HepG2 (cell line): ENCODE results near the gene SLC25A15. TPM values are rescaled to one million over a fixed set of nuclear protein-coding genes. Genes with fewer than 3 reads are reported as not detected.
A peak's percentile ranks its signal among the peaks of the same experiment; 100 is the strongest.

Experiments
- ATAC-seq: fragments of 200-7000 bp; cut with Tn5 transposase; 3 replicates; pipeline ENCODE4 v1.9.1; 2020; ENCODE audit warnings: mild to moderate bottlenecking, moderate library complexity
- BruUV-seq: library from RNA; stranded (reverse); fragments of 400-500 nt; replicated peaks from 2 replicates; lab custom pipeline; 2021; lab: Mats Ljungman, UMichigan
- CTCF ChIA-PET: fragments of 300-600 bp; formaldehyde crosslinking; extraction: SDS; loops from one replicate; lab custom pipeline; 2021; ENCODE audit warnings: low total read pairs, inconsistent platforms, low intra/inter-chr PET ratio; lab: Yijun Ruan, JAX
- POLR2A ChIA-PET: fragments of 350-600 bp; sonication (Branson Sonifier 250); formaldehyde crosslinking; loops from one replicate; lab custom pipeline; 2020; ENCODE audit warnings: antibody characterized with exemption, inconsistent platforms; lab: Yijun Ruan, JAX
- DNase-seq: peaks from one replicate; pipeline ENCODE4 v3.0.0-alpha.2; 2015; ENCODE audit warnings: low spot score
- FAIRE-seq: peaks from 3 replicates; lab custom pipeline; 2011; peaks lifted over from hg19 to GRCh38; lab: Jason Lieb, UNC
- H2AFZ ChIP-seq: one replicate; pipeline ENCODE4 v1.6.1; 2011; ENCODE audit warnings: low read length, inconsistent platforms
- H3K27ac ChIP-seq: fragments of 300-600 bp; 3 replicates; pipeline ENCODE4 v1.8.0; 2011; ENCODE audit warnings: mixed run types, mild to moderate bottlenecking, mixed read lengths, low read length, inconsistent platforms; ENCODE audit not compliant: insufficient read depth; ENCODE audit errors: extremely low read length
- H3K27me3 ChIP-seq, 2 experiments: fragments of 200-600 bp in 1 of 2; 2 replicates in 1 of 2; 3 replicates in 1 of 2; pipeline versions ENCODE4 v1.6.0 to v1.8.0; 2011; ENCODE audit warnings: low read length in 2 of 2, mild to moderate bottlenecking in 2 of 2, moderate library complexity in 2 of 2, inconsistent platforms in 1 of 2; ENCODE audit not compliant: insufficient read depth in 2 of 2, control insufficient read depth in 1 of 2
- H3K36me3 ChIP-seq, 2 experiments: fragments of 200-600 bp in 1 of 2; replicated peaks in 1 of 2; 2 replicates in 1 of 2; 3 replicates in 1 of 2; pipeline versions ENCODE4 v1.5.1 to v1.8.0; 2011; ENCODE audit warnings: low read length in 2 of 2, inconsistent platforms in 1 of 2; ENCODE audit not compliant: insufficient read depth in 2 of 2, control insufficient read depth in 1 of 2
- H3K4me1 ChIP-seq: 2 replicates; pipeline ENCODE4 v1.5.1; 2012; ENCODE audit warnings: low read length, inconsistent platforms; ENCODE audit not compliant: insufficient read depth
- H3K4me2 ChIP-seq: 2 replicates; pipeline ENCODE4 v1.6.0; 2011; ENCODE audit warnings: low read depth, low read length, inconsistent platforms
- H3K4me3 ChIP-seq, 3 experiments: fragments of 200-600 bp in 1 of 3; sonication (generic), shearing (Covaris generic) in 1 of 3; replicated peaks in 1 of 3; 2 replicates each; pipeline ENCODE4 v1.5.1; 2011 to 2016; ENCODE audit warnings: low read length in 3 of 3, inconsistent platforms in 2 of 3, low read depth in 2 of 3, mild to moderate bottlenecking in 2 of 3, control low read depth in 1 of 3, mixed read lengths in 1 of 3; ENCODE audit not compliant: insufficient read depth in 1 of 3
- H3K79me2 ChIP-seq: one replicate; pipeline ENCODE4 v1.6.1; 2011; ENCODE audit warnings: low read length, inconsistent platforms; ENCODE audit not compliant: insufficient read depth
- H3K9ac ChIP-seq: 2 replicates; pipeline ENCODE4 v1.6.0; 2011; ENCODE audit warnings: mild to moderate bottlenecking, low read depth, low read length, inconsistent platforms; ENCODE audit not compliant: insufficient read depth
- H3K9me3 ChIP-seq: 2 replicates; pipeline ENCODE4 v1.5.1; 2012; ENCODE audit warnings: mild to moderate bottlenecking, low read length
- H4K20me1 ChIP-seq: 2 replicates; pipeline ENCODE4 v1.6.0; 2011; ENCODE audit warnings: inconsistent platforms, mild to moderate bottlenecking, low read length, moderate library complexity; ENCODE audit not compliant: insufficient read depth
- ARNT ChIP-seq: fragments of 450-650 bp; IDR thresholded peaks from 2 replicates; pipeline ENCODE4 v1.6.1; 2017
- ATF4 ChIP-seq, 2 experiments: fragments of 450-650 bp in 1 of 2; sonication (generic) in 1 of 2; formaldehyde crosslinking; IDR thresholded peaks; 2 replicates each; pipeline versions ENCODE4 v1.5.0 to v1.8.0; 2020 to 2022; ENCODE audit warnings: mild to moderate bottlenecking in 1 of 2, missing genetic modification reagents in 1 of 2
- CHD4 ChIP-seq: fragments of 200-600 bp; sonication (generic); IDR thresholded peaks from 2 replicates; pipeline ENCODE4 v1.7.0; 2017; ENCODE audit warnings: mild to moderate bottlenecking, low read length, borderline replicate concordance
- ETV5 ChIP-seq: IDR thresholded peaks from 2 replicates; pipeline ENCODE4 v1.6.1; 2018; ENCODE audit warnings: missing biosample characterization, missing genetic modification reagents, inconsistent platforms, borderline replicate concordance
- FOXK2 ChIP-seq: fragments of 450-650 bp; IDR thresholded peaks from 2 replicates; pipeline ENCODE4 v1.6.1; 2016
- HCFC1 ChIP-seq: fragments of 150-350 bp; IDR thresholded peaks from 2 replicates; pipeline ENCODE4 v1.6.1; 2014; ENCODE audit warnings: low read depth, low read length
- HDAC1 ChIP-seq: sonication (generic); formaldehyde crosslinking; IDR thresholded peaks from 2 replicates; pipeline ENCODE4 v1.5.1; 2020; ENCODE audit warnings: mild to moderate bottlenecking, missing genetic modification reagents
- HNRNPLL ChIP-seq: fragments of 200-400 bp; formaldehyde crosslinking; IDR thresholded peaks from 2 replicates; pipeline ENCODE4 v1.6.1; 2017; ENCODE audit warnings: mild to moderate bottlenecking, low read depth, low read length; ENCODE audit not compliant: poor library complexity, severe bottlenecking
- KLF11 ChIP-seq: IDR thresholded peaks from 2 replicates; pipeline ENCODE4 v1.6.1; 2016; ENCODE audit warnings: missing compliant biosample characterization
- MED8 ChIP-seq: sonication (generic); formaldehyde crosslinking; IDR thresholded peaks from 2 replicates; pipeline ENCODE4 v1.8.1; 2023; ENCODE audit warnings: mild to moderate bottlenecking, missing genetic modification reagents; ENCODE audit not compliant: insufficient replicate concordance
- MTF1 ChIP-seq: sonication (generic); formaldehyde crosslinking; IDR thresholded peaks from 2 replicates; pipeline ENCODE4 v1.5.0; 2020; ENCODE audit warnings: missing genetic modification reagents
- RNF219 ChIP-seq: sonication (generic); formaldehyde crosslinking; IDR thresholded peaks from 2 replicates; pipeline ENCODE4 v1.5.0; 2020; ENCODE audit warnings: mild to moderate bottlenecking, missing genetic modification reagents
- SRSF1 ChIP-seq: fragments of 200-400 bp; formaldehyde crosslinking; optimal IDR thresholded peaks from 2 replicates; pipeline ENCODE3; 2017; ENCODE audit warnings: mild to moderate bottlenecking, low read depth, low read length, moderate library complexity
- ZNF501 ChIP-seq: sonication (generic); formaldehyde crosslinking; IDR thresholded peaks from 2 replicates; pipeline ENCODE4 v1.5.1; 2020; ENCODE audit warnings: mild to moderate bottlenecking, moderate library complexity, missing genetic modification reagents
- ZNF616 ChIP-seq: sonication (generic); formaldehyde crosslinking; IDR thresholded peaks from 2 replicates; pipeline ENCODE4 v1.5.0; 2020; ENCODE audit warnings: low read depth, mild to moderate bottlenecking, missing genetic modification reagents
- ZNF703 ChIP-seq: sonication (generic); formaldehyde crosslinking; IDR thresholded peaks from 2 replicates; pipeline ENCODE4 v1.5.1; 2020; ENCODE audit warnings: missing genetic modification reagents, mild to moderate bottlenecking, moderate library complexity, borderline replicate concordance
- ZSCAN22 ChIP-seq: sonication (generic); formaldehyde crosslinking; IDR thresholded peaks from 2 replicates; pipeline ENCODE4 v1.4.0; 2020; ENCODE audit warnings: mild to moderate bottlenecking, missing genetic modification reagents
- WGBS: methylation state at CpG from one replicate; pipeline ENCODE4 v1.1.6; 2017; ENCODE audit warnings: low lambda C conversion rate; 5-methylcytosine and 5-hydroxymethylcytosine counted together
- in situ Hi-C: cut with HindIII; loops from 2 replicates; pipeline ENCODE4 v1.10.0; 2017; ENCODE audit warnings: low pct_unique_long_range_greater_than_20kb; ENCODE audit not compliant: extremely low pct_ligation_motif_present
- intact Hi-C: fragments of 100-400 bp; cut with micrococcal nuclease; formaldehyde crosslinking; loops from one replicate; pipeline ENCODE4 v1.10.0; 2022; ENCODE audit not compliant: unreplicated experiment
- polyA plus RNA-seq, 8 experiments: library from polyadenylated mRNA; depleted of rRNA in 3 of 8; stranded (reverse) in 7 of 8; unstranded in 1 of 8; fragments of >200 nt; fragmentation: Illumina TruSeq in 4 of 8; extraction: Trizol in 4 of 8; gene quantifications; 2 replicates each; pipeline versions ENCODE4 v1.2.1 to v1.2.3, GENCODE V29; 2011 to 2016; ENCODE audit warnings: low read depth in 4 of 8, missing spikeins in 1 of 8, mixed read lengths in 1 of 8; ENCODE audit not compliant: insufficient read depth in 1 of 8
- total RNA-seq, 5 experiments: library from RNA; depleted of rRNA; stranded (reverse); fragments of >200 nt; fragmentation: Illumina TruSeq; extraction: Trizol; gene quantifications; 2 replicates each; pipeline ENCODE4 v1.2.3, GENCODE V29; 2016; ENCODE audit warnings: low read depth in 1 of 5
- TF ChIP-seq, protein P1 (sequence below): sonication (generic); formaldehyde crosslinking; IDR thresholded peaks from 2 replicates; pipeline ENCODE4 v1.5.1; 2020; ENCODE audit warnings: mild to moderate bottlenecking, missing genetic modification reagents, borderline replicate concordance

Gene SLC25A15
- total and polyA plus RNA-seq, 2 of the 13 experiments (the other 11 are each of a cell fraction or from before 2014, with no cell fraction given) = 17.3 to 39.1 TPM

- TF ChIP-seq ATF4 (CRISPR knock-in tag; IDR thresholded peaks at IDR 0.05) = peak in 1 of 2 experiments; percentile 90; a peak in 2 of 4 replicates
These were observed 704 bp upstream of the SLC25A15 start (continued) for GRCh38 chr13:40788540-40789274.

GRCh38 chr13:40790154-40790616 lies 774 bp downstream of the SLC25A15 start:
- under 1% methylated on average over 7 of the region's 9 CpGs for WGBS
- H3K4me1 ChIP-seq = peaks cover 83% of the 10 kb centered on the region
- ChIA-PET CTCF (no interaction called here), POLR2A (interaction anchor here (0.9 to 6.1 kb wide), 9 partner anchors 10 to 270 kb away, joined by 4 to 65 read pairs (median 12); partner anchors contain the start of genes ELF1 and WBP4)
- no peaks in the 10 kb centered on the region for H4K20me1 ChIP-seq
- H3K9ac ChIP-seq = peak overlapping the region; percentile 96
- BruUV-seq = TSS peak; percentile 49
- FAIRE-seq (no peak), ATAC-seq (peak; percentile 0; the same call in 1 of the 3 replicates), DNase-seq (no peak)
- no peak overlapping the region for H2AFZ ChIP-seq
- in situ Hi-C loops (no loop called here), intact Hi-C loops (no loop called here)
- no peaks in the 10 kb centered on the region; a peak in 1 of 5 replicates for H3K27me3 ChIP-seq
- H3K4me3 ChIP-seq = peak overlapping the region; percentile 89 to 97 (median 92)
- peak overlapping the region; percentile 98 for H3K4me2 ChIP-seq
- peaks cover 31% of the 10 kb centered on the region for H3K79me2 ChIP-seq
- peaks cover 8 to 14% of the 10 kb centered on the region in 2 experiments for H3K36me3 ChIP-seq
- H3K9me3 ChIP-seq = no peaks in the 10 kb centered on the region
- H3K27ac ChIP-seq = peak overlapping the region; percentile 92
- TF ChIP-seq ZSCAN22 (CRISPR knock-in tag) = no peak
- 0 out of 2 replicates have a peak, but pooled peaks have one; percentile 32 for TF ChIP-seq ZNF703 (CRISPR knock-in tag)
- TF ChIP-seq ETV5 (CRISPR knock-in tag) = no peak
- peak; percentile 16; the same call in 1 of the 2 replicates for TF ChIP-seq HDAC1 (CRISPR knock-in tag)
- TF ChIP-seq ARNT = no peak
- TF ChIP-seq CHD4 = no peak
- TF ChIP-seq HCFC1 = no peak
- TF ChIP-seq, protein P1, sequence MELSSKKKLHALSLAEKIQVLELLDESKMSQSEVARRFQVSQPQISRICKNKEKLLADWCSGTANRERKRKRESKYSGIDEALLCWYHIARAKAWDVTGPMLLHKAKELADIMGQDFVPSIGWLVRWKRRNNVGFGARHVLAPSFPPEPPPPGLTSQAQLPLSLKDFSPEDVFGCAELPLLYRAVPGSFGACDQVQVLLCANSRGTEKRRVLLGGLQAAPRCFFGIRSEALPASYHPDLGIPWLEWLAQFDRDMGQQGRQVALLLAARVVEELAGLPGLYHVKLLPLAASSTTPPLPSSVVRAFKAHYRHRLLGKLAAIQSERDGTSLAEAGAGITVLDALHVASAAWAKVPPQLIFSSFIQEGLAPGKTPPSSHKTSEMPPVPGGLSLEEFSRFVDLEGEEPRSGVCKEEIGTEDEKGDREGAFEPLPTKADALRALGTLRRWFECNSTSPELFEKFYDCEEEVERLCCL (CRISPR knock-in tag) = no peak
- TF ChIP-seq MED8 = peak; percentile 32
- TF ChIP-seq ZNF501 (CRISPR knock-in tag) = no peak
- no peak for TF ChIP-seq RNF219 (CRISPR knock-in tag)
- TF ChIP-seq ZNF616 (CRISPR knock-in tag) = no peak
- no peak for TF ChIP-seq HNRNPLL
- no peak for TF ChIP-seq SRSF1
- TF ChIP-seq FOXK2 = no peak
- no peak for TF ChIP-seq KLF11 (CRISPR knock-in tag)
- no peak for TF ChIP-seq MTF1
